ENCODE results near the gene PRKAG3.

PRKAG3 gene

DNA sequence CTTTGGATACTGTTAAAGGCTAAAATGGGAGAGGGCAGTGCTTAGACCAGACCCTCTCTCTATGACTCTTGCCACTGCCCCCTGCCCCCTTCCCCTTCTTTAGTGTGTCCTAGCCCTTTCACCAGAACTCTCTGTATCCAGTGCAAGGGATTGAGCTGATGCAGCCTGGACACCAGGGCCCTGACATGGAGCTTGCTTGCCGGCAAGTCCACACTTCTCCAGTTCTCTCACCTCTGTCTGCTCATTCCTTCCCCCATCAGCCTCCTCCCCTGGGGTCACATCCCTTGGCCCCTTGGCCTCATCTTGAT is 26.5 kb upstream of the PRKAG3 start:
- DNase-seq (ENCODE audit: low read depth), result no peak
- TF ChIP-seq, protein P1, sequence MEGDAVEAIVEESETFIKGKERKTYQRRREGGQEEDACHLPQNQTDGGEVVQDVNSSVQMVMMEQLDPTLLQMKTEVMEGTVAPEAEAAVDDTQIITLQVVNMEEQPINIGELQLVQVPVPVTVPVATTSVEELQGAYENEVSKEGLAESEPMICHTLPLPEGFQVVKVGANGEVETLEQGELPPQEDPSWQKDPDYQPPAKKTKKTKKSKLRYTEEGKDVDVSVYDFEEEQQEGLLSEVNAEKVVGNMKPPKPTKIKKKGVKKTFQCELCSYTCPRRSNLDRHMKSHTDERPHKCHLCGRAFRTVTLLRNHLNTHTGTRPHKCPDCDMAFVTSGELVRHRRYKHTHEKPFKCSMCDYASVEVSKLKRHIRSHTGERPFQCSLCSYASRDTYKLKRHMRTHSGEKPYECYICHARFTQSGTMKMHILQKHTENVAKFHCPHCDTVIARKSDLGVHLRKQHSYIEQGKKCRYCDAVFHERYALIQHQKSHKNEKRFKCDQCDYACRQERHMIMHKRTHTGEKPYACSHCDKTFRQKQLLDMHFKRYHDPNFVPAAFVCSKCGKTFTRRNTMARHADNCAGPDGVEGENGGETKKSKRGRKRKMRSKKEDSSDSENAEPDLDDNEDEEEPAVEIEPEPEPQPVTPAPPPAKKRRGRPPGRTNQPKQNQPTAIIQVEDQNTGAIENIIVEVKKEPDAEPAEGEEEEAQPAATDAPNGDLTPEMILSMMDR (IDR thresholded peaks at IDR 0.05; ENCODE audit: low read depth, low read length, missing control alignments), result no peak
- no peak overlapping the region for H3K4me3 ChIP-seq (ENCODE audit: low read depth, low read length)

DNA sequence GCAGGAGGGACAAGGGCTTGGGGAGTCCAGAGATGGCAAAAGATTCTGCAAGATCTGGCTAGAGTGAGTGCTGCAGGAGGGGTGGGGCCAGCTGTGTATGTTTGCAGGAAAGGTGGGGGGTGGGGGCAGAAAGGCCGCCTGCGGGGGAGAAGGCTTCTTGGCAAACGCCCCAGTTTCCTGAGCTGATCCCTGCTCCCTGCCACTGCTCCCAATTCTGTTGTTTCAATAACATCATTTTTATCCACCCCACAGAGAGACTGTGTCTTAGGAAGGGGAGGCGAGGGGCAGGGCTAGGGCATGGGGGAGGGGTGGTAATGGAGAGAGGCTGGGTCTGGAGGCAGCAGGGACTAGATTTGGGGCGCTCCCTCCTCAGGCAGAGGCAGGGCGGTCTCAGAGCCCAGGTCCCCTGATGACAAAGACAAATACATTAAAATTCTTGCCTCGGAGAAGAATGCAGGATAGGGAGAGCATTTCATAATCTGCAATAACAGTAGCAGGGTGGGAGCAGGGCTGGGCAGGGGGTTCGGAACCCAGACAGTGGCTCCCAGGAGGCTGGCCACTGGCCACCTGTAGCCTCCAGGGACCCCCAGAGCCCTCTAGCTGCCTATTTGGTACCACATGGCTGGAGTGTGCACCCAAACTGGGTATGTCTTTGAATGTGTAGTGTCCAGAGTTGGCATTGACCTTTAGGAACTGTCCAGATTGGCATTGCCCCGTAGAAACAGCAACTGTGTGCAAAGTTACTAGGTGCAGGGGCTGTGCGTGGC is 26.0 kb upstream of the PRKAG3 start:
- DNase-seq (ENCODE audit: low read depth), result no peak
- TF ChIP-seq, protein P1 (IDR thresholded peaks at IDR 0.05; ENCODE audit: low read depth, low read length, missing control alignments), result no peak
- no peak overlapping the region for H3K4me3 ChIP-seq (ENCODE audit: low read depth, low read length)

DNA sequence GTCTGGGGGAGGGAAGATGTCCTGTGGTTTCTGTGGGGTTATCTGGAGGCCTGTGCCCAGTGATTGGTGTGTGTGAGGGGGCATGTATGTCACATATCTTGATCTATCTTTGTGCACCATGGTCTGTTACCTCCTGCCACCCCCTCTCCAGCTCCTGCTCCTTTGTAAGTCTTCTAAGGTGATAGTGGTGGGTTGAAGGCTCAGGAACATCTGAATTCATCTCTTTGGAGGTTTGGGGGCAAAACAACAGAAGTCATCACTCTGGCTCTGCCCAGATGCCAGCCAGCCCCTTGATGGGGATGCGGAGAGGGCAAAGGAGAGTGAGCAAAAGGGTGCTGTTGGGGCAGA is 25.3 kb upstream of the PRKAG3 start:
- DNase-seq (ENCODE audit: low read depth), result no peak
- TF ChIP-seq, protein P1 (IDR thresholded peaks at IDR 0.05; ENCODE audit: low read depth, low read length, missing control alignments), result no peak
- no peak overlapping the region for H3K4me3 ChIP-seq (ENCODE audit: low read depth, low read length)

DNA sequence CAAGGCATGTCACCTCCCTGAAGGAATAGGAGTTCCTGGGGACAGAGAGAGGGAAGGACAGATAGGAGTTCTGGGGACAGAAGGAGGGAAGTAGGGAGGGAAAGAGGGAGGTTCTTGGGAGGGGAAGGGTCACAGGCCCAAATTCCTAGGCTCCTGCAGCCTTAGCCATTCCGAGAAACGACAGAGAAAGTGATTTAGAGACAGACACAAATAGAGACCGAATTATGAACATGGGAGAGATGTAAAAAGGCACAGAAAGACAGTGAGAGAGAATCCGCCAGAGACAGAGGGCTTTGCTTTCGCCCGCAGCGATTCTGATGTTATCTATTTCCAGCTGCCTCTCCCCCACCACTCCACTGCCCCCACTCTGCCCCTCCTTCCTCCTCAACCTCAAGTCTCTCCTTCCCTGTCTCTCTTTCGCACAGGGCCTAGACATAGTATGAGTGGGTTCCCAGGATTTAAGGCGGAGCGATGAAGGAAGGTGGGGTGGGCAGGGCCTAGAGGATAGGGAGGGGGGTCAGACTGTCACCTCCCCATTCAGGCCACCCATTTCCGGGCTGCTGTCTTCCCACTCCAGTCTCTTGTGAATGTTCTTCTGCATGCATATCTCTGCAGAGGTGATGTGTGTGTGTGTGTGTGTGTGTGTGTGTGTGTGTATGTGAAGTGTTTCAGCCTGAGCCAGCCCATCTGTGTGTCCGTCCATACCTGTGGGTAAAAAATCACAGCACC is 24.7 kb upstream of the PRKAG3 start:
- TF ChIP-seq, protein P1 (IDR thresholded peaks at IDR 0.05; ENCODE audit: low read depth, low read length, missing control alignments), result no peak
- DNase-seq (ENCODE audit: low read depth), result no peak
- no peak overlapping the region for H3K4me3 ChIP-seq (ENCODE audit: low read depth, low read length)

DNA sequence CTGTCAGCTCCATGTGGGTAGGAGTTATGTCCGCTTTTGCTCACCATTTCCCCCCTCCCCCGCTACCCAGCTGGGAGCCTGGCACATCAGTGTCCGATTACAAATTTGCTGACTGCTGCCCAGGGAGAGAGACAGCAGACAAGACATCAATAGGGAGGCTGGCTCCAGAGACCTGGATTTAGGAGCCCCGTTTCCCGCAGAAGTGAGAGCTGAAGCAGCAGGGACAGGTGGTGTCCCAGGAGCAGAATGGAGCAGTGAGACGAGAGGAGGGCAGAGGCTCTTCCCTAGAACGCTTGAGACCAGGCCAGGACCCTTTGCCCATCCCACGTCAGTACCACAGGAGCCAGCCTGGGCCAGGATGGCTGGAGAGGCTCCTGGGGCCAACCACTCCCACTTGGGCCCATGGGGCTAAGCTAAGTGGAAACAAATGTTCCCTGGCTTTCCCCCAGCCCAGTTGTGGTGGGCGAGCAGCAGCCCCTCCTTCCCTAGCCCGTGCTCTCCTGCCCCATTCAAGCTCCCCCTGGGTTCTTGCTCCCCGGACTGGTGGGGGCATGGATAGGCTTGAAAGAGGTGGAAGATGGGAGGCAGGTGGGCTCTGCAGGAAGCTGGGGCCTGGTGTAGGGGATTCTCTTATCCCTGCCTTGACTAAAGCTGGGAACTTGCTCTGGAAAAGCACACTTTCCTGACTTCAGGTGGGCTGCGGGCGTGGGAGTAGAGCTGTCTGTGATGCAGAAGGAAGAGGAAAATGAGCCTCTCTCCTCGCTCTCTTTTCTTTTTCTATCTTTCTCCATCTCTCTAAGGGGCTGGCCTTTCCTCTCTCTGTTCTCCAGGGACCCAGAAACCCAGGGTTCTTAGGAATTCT is 23.9 kb upstream of the PRKAG3 start:
- TF ChIP-seq, protein P1 (IDR thresholded peaks at IDR 0.05; ENCODE audit: low read depth, low read length, missing control alignments), result no peak
- DNase-seq (ENCODE audit: low read depth), result no peak
- H3K4me3 ChIP-seq (ENCODE audit: low read depth, low read length), result no peak overlapping the region

DNA sequence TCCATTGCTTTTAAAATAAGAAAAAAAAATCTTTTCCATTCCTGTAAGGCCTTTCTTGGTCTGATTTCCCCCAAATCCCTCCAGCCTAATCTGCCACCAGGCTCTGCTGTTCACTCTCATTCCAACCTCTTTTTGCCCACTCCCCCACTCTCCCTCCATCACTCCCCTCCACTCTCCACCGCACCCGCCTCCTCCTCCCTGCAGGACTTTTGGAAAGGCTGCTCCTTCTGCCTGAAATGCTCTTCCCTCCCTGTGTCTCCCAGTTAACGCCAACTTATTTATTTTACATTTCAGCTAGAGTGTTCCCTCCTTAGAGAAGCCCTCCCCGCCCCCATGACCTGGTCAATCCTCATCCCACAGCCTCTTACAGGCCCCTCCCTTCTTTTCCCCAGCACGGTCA is 23.3 kb upstream of the PRKAG3 start:
- no peak for DNase-seq (ENCODE audit: low read depth)

More for the DNA sequence above, 23.3 kb upstream of the PRKAG3 start:
- TF ChIP-seq, protein P1 (IDR thresholded peaks at IDR 0.05; ENCODE audit: low read depth, low read length, missing control alignments), result no peak
- H3K4me3 ChIP-seq (ENCODE audit: low read depth, low read length), result no peak overlapping the region
